AG09309 (cell line): ENCODE measurements around the gene SPARCL1.

Source experiments
- DNase-seq: peaks from one replicate; pipeline ENCODE4 v3.0.0-alpha.2; 2010; ENCODE audit warnings: low read depth
- H3K4me3 ChIP-seq: 2 replicates; pipeline ENCODE4 v1.5.1; 2011; ENCODE audit warnings: mild to moderate bottlenecking, low read depth, low read length, moderate library complexity; ENCODE audit not compliant: control insufficient read depth
- CTCF ChIP-seq: IDR thresholded peaks from 2 replicates; pipeline ENCODE4 v1.5.1; 2011; ENCODE audit warnings: mild to moderate bottlenecking, low read depth, low read length, inconsistent platforms; ENCODE audit not compliant: insufficient read depth, control insufficient read depth; ENCODE audit errors: missing control alignments

The SPARCL1 gene

GRCh38 chr4:87541956-87542709 lies 13.0 kb upstream of the SPARCL1 start:
- TF ChIP-seq CTCF = no peak
- no peak for DNase-seq
- H3K4me3 ChIP-seq = no peak overlapping the region

- no peak for DNase-seq
Observed at GRCh38 chr4:87541521-87541920, 12.3 kb upstream of the SPARCL1 start.

GRCh38 chr4:87540146-87541058 lies 11.2 kb upstream of the SPARCL1 start:
- DNase-seq = no peak
- no peak overlapping the region for H3K4me3 ChIP-seq

More at GRCh38 chr4:87541521-87541920, 12.3 kb upstream of the SPARCL1 start:
- no peak for TF ChIP-seq CTCF
- H3K4me3 ChIP-seq = no peak overlapping the region

GRCh38 chr4:87532907-87533306 lies 3.7 kb upstream of the SPARCL1 start:
- DNase-seq = no peak
- H3K4me3 ChIP-seq = no peak overlapping the region
- TF ChIP-seq CTCF = no peak

More at GRCh38 chr4:87540146-87541058, 11.2 kb upstream of the SPARCL1 start:
- TF ChIP-seq CTCF = no peak

GRCh38 chr4:87532109-87532508 lies 2.9 kb upstream of the SPARCL1 start:
- DNase-seq = no peak
- no peak for TF ChIP-seq CTCF
- no peak overlapping the region for H3K4me3 ChIP-seq

- TF ChIP-seq CTCF = no peak
- DNase-seq = no peak
- H3K4me3 ChIP-seq = no peak overlapping the region
Observed at GRCh38 chr4:87531621-87532020, 2.4 kb upstream of the SPARCL1 start.
